WERI-Rb-1 (cell line): Measurements from ENCODE around the gene VAT1L.
A peak's percentile ranks its signal among the peaks of the same experiment; 100 is the strongest.

Source experiments
- DNase-seq: peaks from one replicate; pipeline ENCODE4 v3.0.0-alpha.2; 2020
- H3K27ac ChIP-seq: fragments of 250-450 bp; sonication (Bioruptor Pico); 2 replicates; pipeline ENCODE4 v1.5.1; 2020; ENCODE audit warnings: mild to moderate bottlenecking, moderate library complexity
- H3K27me3 ChIP-seq: fragments of 250-450 bp; sonication (Bioruptor Pico); 2 replicates; pipeline ENCODE4 v1.5.1; 2021; ENCODE audit warnings: mild to moderate bottlenecking, low read depth, moderate library complexity; ENCODE audit not compliant: insufficient read depth, severe bottlenecking
- H3K36me3 ChIP-seq: fragments of 250-450 bp; sonication (Bioruptor Pico); 2 replicates; pipeline ENCODE4 v1.5.1; 2020; ENCODE audit warnings: mild to moderate bottlenecking, moderate library complexity
- H3K4me3 ChIP-seq: 2 replicates; pipeline ENCODE4 v1.5.1; 2011; ENCODE audit warnings: low read depth, mild to moderate bottlenecking, control low read depth, low read length
- H3K9me3 ChIP-seq: fragments of 250-450 bp; sonication (Bioruptor Pico); 2 replicates; pipeline ENCODE4 v1.5.1; 2021; ENCODE audit warnings: mild to moderate bottlenecking, moderate library complexity; ENCODE audit not compliant: severe bottlenecking
- CTCF ChIP-seq: IDR thresholded peaks from 2 replicates; pipeline ENCODE4 v1.5.1; 2011; ENCODE audit warnings: low read depth, mild to moderate bottlenecking, control low read depth, inconsistent platforms, low read length

The VAT1L gene

DNA sequence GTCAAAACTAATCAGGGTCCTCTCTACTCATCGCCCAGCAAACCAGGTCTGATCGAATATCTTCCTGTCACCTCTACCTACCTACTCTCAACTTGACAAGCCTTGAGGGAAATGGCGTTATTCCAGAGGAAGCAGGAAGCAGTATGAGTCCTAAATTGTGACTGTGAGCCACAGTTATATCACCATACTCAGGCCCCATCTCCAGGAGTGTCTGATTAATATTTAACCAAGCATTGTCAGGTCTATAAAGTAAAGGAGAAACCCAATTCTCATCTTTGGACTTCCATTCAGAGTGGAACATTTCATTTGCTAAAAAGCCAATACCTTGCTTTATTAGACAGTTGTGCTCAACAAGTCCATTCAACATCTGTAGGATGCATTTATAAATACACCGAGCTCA is 216.2 kb downstream of the VAT1L start:
- Histone ChIP-seq H3K27me3 (no peaks in the 10 kb centered on the region), H3K27ac (no peak overlapping the region), H3K9me3 (peaks cover 4% of the 10 kb centered on the region), H3K4me3 (no peak overlapping the region), H3K36me3 (no peaks in the 10 kb centered on the region)
- no peak for TF ChIP-seq CTCF
- DNase-seq: no peak

DNA sequence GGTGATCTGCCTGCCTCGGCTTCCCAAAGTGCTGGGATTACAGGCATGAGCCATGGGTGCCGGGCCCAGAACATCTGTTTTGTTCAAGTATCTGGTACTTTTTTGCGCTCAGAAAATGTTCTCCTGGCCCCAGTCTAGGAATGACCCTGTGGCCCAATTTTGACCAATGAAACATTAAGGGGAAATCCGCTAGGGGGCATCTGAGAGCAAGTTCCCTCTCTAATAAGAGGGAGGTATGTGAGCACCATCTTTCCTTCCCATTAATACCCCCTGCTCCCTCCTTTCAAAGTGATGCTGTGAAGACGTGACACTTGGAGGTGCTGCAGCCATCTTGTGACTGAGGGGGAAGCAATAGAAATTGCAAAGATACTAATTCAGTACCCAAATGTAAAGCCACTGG is 217.5 kb downstream of the VAT1L start:
- no peaks in the 10 kb centered on the region for H3K36me3 ChIP-seq
- H3K4me3 ChIP-seq: no peak overlapping the region
- no peak overlapping the region for H3K27ac ChIP-seq
- no peaks in the 10 kb centered on the region for H3K27me3 ChIP-seq
- no peaks in the 10 kb centered on the region for H3K9me3 ChIP-seq
- peak; percentile 49 for DNase-seq
- peak; percentile 68 for TF ChIP-seq CTCF

DNA sequence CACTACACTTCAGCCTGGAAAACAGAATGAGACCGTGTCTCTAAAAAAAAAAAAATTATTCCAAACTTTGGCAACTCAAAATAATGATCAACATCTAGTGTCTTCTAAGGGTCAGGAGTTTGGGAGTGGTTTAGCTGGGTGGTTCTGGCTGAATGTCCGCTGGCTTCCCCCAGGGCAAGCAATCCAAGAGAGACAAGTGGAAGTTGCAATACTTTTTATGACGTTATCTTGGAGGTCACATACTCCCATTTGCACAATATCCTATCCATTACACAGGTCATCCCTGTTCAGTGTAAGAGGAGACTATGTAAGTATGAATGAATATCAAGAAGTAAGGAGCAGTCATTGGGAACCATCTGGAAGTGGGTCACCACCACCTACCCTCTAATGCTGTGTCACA is 218.8 kb downstream of the VAT1L start:
- no peak for TF ChIP-seq CTCF
- Histone ChIP-seq H3K27me3 (no peaks in the 10 kb centered on the region), H3K4me3 (no peak overlapping the region), H3K9me3 (no peaks in the 10 kb centered on the region), H3K27ac (no peak overlapping the region), H3K36me3 (no peaks in the 10 kb centered on the region)
- DNase-seq: no peak

DNA sequence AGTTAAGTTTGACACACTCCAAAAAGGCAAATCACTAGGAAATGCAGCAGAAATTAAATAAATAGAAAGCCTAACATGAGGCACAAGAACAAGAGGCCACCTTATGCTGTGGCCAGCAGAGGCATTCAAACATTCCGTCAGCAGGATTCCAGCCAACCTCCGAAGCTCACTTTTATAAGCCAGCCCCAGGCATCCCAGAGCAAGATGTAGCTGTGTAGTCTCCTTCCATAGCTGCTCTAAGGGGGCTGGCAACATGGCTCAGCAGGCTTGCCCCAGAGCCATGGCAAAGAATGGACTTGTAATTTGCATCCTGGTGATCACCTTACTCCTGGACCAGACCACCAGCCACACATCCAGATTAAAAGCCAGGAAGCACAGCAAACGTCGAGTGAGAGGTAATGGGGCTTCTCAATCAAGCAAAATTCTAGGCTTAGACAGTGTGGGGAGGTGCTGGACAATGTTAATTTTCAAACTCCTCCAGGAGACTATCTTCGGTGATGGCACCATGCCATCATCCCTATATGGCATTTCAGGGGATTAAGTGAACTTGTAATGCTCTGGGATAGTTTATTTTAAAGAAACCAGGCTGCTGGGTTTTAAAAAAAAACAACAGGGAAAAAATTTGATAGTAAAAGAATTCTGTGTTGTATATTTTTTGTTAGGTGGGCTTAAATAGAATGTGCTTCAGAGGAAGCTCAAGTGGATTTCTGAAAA is 234.1 kb downstream of the VAT1L start, which contains the start of gene CLEC3A:
TSS of gene CLEC3A (plus strand) at position 202 of the 714 bp plus-strand sequence. CDS start at position 281, 79 bp downstream.
- TF ChIP-seq CTCF: no peak
- Histone ChIP-seq H3K9me3 (no peaks in the 10 kb centered on the region), H3K27ac (no peak within 1 kb of the TSS), H3K27me3 (no peaks in the 10 kb centered on the region), H3K4me3 (no peak within 1 kb of the TSS), H3K36me3 (no peaks in the 10 kb centered on the region)
- no peak for DNase-seq

DNA sequence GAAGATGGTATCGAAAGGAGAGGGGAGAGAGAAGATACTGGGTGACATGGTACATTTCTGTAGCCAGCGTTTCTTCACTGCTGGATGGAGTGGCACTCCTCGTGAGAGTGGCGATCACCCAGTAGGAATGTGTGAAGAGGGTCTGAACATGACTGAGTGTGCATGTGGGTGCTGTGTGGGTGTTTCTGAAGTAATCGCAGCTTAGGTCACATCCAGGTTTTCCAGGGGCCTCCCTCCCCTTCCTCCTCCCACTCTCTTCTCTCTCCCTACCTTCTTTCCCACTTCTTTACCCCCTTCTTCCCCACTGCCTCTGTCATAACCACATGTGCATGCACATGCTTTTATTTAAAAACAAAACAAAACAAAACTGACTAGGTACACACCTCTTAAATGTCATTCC is 235.8 kb downstream of the VAT1L start:
- no peaks in the 10 kb centered on the region for H3K9me3 ChIP-seq
- no peak overlapping the region for H3K4me3 ChIP-seq
- no peak for DNase-seq
- H3K36me3 ChIP-seq: no peaks in the 10 kb centered on the region
- no peak for TF ChIP-seq CTCF
- H3K27me3 ChIP-seq: no peaks in the 10 kb centered on the region
- no peak overlapping the region for H3K27ac ChIP-seq

GRCh38 chr16:78025631-78026030 is 237.3 kb downstream of the VAT1L start:
- no peak for TF ChIP-seq CTCF
- Histone ChIP-seq H3K27me3 (no peaks in the 10 kb centered on the region), H3K9me3 (no peaks in the 10 kb centered on the region), H3K36me3 (no peaks in the 10 kb centered on the region), H3K27ac (no peak overlapping the region), H3K4me3 (no peak overlapping the region)
- no peak for DNase-seq
